ENCODE measurements around the gene ZNF891.
A peak's percentile ranks its signal among the peaks of the same experiment; 100 is the strongest.

ZNF891 gene

DNA sequence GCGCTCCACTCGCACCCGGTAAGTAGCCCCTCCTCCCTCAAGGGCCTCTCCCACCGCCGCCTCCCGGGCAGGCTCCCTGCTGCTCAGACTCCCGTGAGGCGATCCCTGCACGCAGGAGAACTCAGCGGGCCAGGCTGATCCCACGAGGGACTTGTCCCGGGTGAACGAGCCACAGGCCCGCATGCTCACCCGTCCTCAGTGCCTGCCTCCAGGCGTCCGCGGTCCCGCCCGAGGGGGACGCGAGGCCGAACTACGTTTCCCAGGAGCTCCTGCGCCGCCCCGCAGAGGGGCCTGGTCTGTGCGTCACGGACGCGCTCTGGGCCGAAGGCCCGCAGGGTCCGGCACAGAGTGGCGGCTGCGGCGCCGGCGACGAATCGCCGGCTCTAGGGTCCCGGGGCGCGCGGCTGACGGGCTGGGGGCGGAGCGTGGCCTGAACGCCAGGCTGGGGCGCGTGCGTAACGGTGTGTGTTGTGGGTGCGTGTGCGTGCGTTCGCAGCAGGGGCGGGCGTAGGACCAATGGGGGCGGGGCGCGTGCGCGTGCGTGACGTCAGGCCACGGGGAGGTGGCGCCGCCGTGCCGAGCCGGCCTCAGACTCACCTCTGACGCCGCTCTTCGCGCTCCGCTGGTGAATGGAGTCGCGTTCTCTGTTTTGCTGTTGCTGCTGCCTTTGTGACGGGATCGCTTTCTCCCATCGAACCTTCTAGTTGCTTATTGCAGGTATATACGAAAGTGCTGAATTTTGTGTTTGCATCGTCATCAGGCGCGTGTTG is at the start of gene ZNF891, which contains the start of gene ZNF10:
Gene ZNF891, minus strand, starts transcription at position 237 of the 770 bp plus-strand sequence. CDS start 8,356 bp downstream, outside the sequence.
Gene ZNF10, plus strand, starts transcription at position 590 of the 770 bp plus-strand sequence. CDS start 13,866 bp downstream, outside the sequence.
- peak; percentile 91 to 96 for DNase-seq

DNA sequence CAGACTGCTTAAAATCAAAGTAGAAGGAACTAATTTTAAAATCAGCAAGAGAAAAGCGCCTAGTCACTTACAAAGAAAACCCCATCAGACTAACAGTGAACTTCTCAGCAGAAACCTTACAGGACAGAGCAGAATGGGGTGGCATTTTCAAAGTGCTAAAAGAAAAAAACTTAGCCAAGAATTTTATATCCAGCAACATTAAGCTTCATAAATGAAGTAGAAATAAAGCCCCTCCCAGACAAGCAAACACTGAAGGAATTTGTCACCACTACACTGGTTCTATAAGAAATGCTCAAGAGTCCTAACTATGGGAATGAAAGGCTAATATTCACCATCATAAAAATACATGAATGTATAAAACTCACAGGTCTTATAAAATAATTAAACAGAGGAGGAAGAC is 44.8 kb upstream of the ZNF891 start:
- no peak for DNase-seq

DNA sequence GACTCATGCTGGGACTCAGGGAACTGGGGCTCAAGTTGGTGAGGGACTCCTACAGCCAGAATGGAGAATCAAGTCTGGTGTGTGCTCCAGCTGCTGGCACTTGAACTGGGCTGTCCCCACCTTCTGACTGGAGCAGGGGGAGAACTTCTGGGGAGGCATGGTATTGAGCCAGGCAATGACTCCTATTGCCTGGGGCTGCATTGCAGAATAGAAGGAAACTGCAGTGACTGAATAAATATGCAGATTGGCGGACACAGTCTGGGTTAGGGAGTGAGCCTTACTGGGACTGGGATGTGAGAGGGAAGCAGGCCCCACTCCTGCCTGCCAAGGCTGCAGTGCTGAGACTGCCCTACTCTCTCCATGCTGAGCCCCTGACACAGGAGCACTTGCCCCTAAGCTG is 42.4 kb upstream of the ZNF891 start:
- DNase-seq: no peak

GRCh38 chr12:133165776-133166175 is 35.7 kb upstream of the ZNF891 start:
- no peak for DNase-seq

GRCh38 chr12:133156125-133156690 is 26.1 kb upstream of the ZNF891 start:
- no peak for DNase-seq

- DNase-seq: no peak
Measured at GRCh38 chr12:133145981-133146380, 15.9 kb upstream of the ZNF891 start.

- no peak for DNase-seq
Measured at GRCh38 chr12:133135747-133136146, 5.7 kb upstream of the ZNF891 start.

GRCh38 chr12:133130808-133131128 is 694 bp upstream of the ZNF891 start:
- no peak for DNase-seq

DNA sequence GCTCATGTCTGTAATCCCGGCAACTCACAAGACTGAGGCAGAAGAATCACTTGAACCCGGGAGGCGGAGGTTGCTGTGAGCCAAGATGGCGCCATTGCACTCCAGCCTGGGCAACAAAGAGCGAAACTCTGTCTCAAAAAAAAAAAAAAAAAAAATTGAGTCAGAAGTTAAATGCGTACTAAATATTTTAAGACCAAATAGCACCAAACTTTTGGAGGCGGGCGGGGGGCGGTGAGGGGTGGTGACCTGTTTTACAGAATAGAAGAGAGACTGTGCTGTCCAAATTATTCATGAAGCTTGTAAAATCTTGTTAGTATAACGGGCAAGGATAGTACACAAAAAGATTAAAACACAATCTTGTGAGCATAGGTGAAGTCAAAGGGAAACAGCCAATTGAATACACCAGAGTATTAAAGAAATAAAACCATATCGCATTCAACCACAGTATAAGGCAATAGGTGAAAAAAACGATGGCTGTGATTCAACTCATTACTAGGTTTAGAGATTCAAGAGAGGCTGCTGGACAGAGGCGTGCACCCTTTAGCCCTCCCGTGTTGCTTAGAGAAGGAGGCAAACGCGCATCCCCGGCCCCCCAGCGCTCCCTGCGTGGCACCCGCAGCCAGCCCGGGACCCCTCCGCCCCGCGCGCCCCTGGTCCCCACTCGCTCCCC is 571 bp downstream of the ZNF891 start:
- DNase-seq: peak in 1 of 2 experiments; percentile 41

DNA sequence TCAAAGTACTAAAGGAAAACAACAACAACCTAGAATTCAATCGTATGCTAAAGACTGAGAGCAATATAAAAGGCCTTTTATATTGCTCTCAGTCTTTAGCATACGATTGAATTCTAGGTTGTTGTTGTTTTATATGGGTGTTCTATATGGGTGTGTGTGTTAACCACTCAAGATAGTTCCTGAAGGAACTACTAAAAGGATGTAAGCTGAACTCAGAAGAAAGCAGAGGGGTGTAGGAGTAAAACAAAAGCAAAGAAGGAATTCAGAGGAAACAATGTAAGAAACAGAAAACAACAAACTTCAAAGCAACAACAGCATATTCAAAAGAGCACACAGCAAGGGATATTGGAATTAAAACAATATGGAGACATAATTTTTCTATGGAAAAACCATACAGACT is 5.4 kb downstream of the ZNF891 start:
- no peak for DNase-seq

- no peak for DNase-seq
Measured at GRCh38 chr12:133120385-133121191, 9.5 kb downstream of the ZNF891 start.

- no peak for DNase-seq
Measured at GRCh38 chr12:133108150-133108549, 21.9 kb downstream of the ZNF891 start.

GRCh38 chr12:133107121-133107520 is 23.0 kb downstream of the ZNF891 start:
- no peak for DNase-seq

DNA sequence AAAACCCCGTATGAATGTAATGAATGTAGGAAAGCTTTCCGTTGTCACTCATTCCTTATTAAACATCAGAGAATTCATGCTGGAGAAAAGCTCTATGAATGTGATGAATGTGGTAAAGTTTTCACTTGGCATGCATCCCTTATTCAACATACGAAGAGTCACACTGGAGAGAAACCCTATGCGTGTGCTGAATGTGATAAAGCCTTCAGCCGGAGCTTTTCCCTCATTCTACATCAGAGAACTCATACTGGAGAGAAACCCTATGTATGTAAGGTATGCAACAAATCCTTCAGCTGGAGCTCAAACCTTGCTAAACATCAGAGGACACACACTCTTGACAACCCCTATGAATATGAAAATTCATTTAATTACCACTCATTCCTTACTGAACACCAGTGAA is 23.8 kb downstream of the ZNF891 start:
- DNase-seq: no peak

DNA sequence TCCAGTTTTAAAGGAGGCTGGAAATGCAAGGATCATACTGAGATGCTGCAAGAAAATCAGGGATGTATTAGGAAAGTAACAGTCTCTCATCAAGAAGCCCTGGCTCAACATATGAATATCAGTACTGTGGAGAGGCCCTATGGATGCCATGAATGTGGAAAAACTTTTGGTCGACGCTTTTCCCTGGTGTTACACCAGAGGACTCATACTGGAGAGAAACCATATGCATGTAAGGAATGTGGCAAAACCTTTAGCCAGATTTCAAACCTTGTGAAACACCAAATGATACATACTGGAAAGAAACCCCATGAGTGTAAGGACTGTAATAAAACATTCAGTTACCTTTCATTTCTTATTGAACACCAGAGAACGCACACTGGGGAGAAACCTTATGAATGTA is 24.5 kb downstream of the ZNF891 start:
- DNase-seq: no peak

GRCh38 chr12:133083345-133083744 is 46.7 kb downstream of the ZNF891 start:
- no peak for DNase-seq

DNA sequence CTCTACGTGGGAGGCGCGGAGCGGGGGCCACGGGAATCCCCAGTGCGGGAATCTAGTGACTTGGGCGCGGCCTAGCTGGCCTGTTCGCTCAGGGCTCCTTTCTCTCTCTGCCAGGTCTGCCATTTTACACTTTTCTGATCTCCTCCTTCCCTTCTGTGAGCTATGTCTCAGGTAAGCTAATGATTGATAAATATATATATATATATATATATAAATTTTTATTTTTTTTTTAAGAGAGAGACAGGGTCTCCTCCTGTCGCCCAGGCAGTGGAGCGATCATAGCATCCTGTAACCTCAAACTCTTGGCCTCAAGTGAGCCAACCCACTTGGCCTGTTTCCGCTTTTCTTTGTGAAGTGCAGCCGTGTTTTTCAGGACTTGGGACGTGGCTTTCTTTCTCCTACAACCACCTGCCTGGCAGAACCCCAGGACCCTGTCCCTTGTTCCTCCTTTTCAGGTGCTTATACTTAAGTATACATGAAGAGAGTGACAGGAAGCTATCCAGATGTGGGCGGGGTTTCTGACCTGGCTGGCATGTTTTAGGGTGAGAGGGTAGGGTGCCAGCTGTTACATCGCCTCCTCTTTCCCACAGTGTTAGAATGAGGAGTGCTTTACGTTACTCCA is 48.8 kb downstream of the ZNF891 start:
- no peak for DNase-seq

DNA sequence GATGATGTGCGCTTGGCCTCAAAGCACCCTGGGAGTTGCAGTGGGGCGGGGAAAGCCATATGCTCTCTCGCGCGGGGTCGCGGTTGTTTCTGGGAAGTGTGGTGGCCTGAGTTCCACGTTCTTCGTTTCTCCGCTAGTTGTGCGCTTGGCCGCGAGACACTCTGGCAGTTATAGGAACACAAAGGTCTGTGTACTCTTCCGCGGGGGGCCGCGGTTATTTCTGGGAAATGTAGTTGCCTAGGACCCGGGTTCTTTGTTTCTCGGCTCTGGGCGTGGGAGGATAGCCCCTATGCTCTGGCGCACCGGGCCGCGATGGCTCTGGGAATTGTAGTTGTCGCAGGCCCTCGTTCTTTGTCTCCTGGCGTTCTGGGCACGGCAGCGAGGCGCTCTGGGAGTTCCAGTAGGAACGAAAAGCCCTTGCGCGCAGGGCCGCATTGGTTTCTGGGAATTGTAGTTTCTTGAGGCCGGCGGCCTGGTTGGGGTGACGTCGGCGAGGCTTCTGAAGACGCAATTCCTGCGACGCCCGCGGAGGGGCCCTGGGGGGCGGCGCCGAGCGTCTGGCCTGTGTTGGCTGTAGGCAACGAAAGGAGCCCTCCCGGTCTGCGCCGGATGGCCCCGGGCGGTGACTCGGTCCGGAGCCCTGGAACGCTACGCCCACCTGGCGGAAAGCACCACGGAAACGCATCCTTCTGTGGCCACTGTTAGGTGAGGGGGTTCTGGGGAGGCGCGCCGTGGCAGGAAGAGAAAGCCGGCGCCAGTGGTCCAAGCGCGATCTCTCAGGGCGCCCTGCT is 49.5 kb downstream of the ZNF891 start, which contains the start of gene ZNF140:
Gene ZNF140, plus strand, starts transcription at position 556 of the 791 bp plus-strand sequence. CDS start 398 bp downstream, outside the sequence.
- peak; percentile 96 to 99 for DNase-seq

DNA sequence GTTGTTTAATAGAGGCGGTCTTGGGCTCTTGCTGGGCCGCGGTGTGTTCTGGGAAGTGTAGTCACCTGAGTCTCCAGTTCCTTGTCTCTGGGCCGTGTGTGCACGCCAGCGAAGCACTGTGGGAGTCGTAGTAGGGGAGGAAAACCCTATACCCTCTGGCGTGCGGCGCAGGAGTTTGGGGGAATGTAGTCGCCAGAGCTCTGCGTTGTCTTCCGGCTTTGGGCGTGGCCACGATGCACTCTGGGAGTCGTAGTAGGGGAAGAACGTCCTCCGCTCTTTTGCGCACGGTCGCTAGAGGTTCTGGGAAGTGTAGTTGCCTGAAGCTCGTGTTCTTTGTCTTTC is 50.1 kb downstream of the ZNF891 start:
- peak; percentile 98 to 99 for DNase-seq

- no peak for DNase-seq
Measured at GRCh38 chr12:133073836-133074235, 56.2 kb downstream of the ZNF891 start.

DNA sequence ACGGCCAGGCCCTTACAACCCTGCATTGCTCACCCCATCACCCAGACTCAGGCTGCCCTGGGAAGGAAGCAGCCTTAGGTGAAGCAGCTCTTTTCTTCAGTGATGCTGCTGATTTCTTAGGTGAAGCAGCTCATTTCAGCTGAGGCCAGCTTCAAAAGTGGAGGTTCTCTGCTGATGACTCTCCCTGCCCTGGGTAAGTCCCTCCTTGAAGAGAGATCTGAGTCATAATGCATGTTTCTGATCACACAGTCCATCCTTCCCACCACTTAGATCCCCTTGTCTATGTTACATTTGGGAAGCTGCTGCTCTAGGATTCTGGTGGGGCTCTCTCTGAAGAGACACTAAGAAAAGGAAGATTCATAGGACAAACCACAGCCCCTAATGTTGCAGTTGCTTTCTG is 66.5 kb downstream of the ZNF891 start:
- no peak for DNase-seq

- no peak for DNase-seq
Measured at GRCh38 chr12:133061954-133062353, 68.1 kb downstream of the ZNF891 start.

All from NCI-H1930 (cell line).